GM21786 (cell line): ENCODE measurements around the gene TENM4.

Experiments
- ATAC-seq: cut with Tn5 transposase; IDR thresholded peaks from one replicate; pipeline ENCODE4 v1.9.1; 2021; ENCODE audit not compliant: unreplicated experiment

The TENM4 gene

GRCh38 chr11:78732246-78732645 lies 708.6 kb downstream of the TENM4 start:
- ATAC-seq = no peak

GRCh38 chr11:78731027-78731426 lies 709.8 kb downstream of the TENM4 start:
- no peak for ATAC-seq

GRCh38 chr11:78730267-78730824 lies 710.5 kb downstream of the TENM4 start:
- no peak for ATAC-seq

- no peak for ATAC-seq
Measured at GRCh38 chr11:78727816-78728215, 713.0 kb downstream of the TENM4 start.

- no peak for ATAC-seq
Measured at GRCh38 chr11:78725200-78725599, 715.6 kb downstream of the TENM4 start.

GRCh38 chr11:78722786-78723185 lies 718.0 kb downstream of the TENM4 start:
- no peak for ATAC-seq

- no peak for ATAC-seq
Measured at GRCh38 chr11:78720281-78720989, 720.4 kb downstream of the TENM4 start.

- ATAC-seq = no peak
Measured at GRCh38 chr11:78717041-78717440, 723.8 kb downstream of the TENM4 start.

GRCh38 chr11:78715639-78716311 lies 725.1 kb downstream of the TENM4 start:
- ATAC-seq = no peak

- no peak for ATAC-seq
Measured at GRCh38 chr11:78714539-78714938, 726.3 kb downstream of the TENM4 start.

- ATAC-seq = no peak
Measured at GRCh38 chr11:78711735-78712134, 729.1 kb downstream of the TENM4 start.

GRCh38 chr11:78710417-78710816 lies 730.4 kb downstream of the TENM4 start:
- no peak for ATAC-seq

GRCh38 chr11:78708388-78708787 lies 732.4 kb downstream of the TENM4 start:
- no peak for ATAC-seq

GRCh38 chr11:78706551-78706950 lies 734.3 kb downstream of the TENM4 start:
- ATAC-seq = no peak

- no peak for ATAC-seq
Measured at GRCh38 chr11:78704811-78705210, 736.0 kb downstream of the TENM4 start.

GRCh38 chr11:78699609-78700135 lies 741.2 kb downstream of the TENM4 start:
- no peak for ATAC-seq

GRCh38 chr11:78698612-78699011 lies 742.2 kb downstream of the TENM4 start:
- ATAC-seq = no peak

GRCh38 chr11:78696177-78696576 lies 744.7 kb downstream of the TENM4 start:
- ATAC-seq = no peak

GRCh38 chr11:78694152-78694551 lies 746.7 kb downstream of the TENM4 start:
- no peak for ATAC-seq

GRCh38 chr11:78691215-78691614 lies 749.6 kb downstream of the TENM4 start:
- ATAC-seq = no peak

GRCh38 chr11:78690352-78690987 lies 750.4 kb downstream of the TENM4 start:
- ATAC-seq = no peak
